ENCODE data around the gene CLEC16A.
"Not testable (repeated sequence)": the region's sequence is repeated elsewhere in the genome, so short reads cannot be mapped to it uniquely, and the experiment has no call there.

CLEC16A gene

DNA sequence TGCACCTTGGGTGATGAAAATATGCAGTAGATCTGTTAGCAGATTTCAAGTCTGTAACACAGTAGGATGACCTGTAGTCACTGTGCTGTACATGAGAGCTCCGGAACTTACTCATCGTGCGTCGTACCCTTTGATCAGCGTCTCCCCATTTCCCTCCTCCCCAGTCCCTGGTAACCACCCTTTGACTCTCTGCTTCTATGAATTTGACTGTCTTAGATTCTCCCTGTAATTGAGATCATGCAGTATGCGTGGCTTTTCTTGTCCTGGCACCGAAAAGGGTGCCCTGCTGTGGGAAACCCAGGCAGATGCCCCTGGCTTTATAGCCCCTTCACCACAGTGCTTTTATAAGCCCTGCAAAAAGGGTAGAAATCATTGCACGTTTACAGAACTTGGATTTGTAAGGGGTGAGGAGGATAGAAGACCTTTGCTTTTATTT is 20.5 kb downstream of the CLEC16A start:
- Histone ChIP-seq H3K36me3 (ENCODE audit: control insufficient read depth, low read length) (peaks cover 56% of the 10 kb centered on the region), H3K9me2 (replicated peaks; ENCODE audit: control insufficient read depth, low read length) (no peaks in the 10 kb centered on the region), H3K79me2 (ENCODE audit: control insufficient read depth, low read length) (peaks cover 3% of the 10 kb centered on the region), H3K27ac (ENCODE audit: low read depth, low read length) (no peak overlapping the region), H3K9me3 (ENCODE audit: control insufficient read depth, insufficient read depth, low read length) (no peaks in the 10 kb centered on the region), H4K20me1 (ENCODE audit: control insufficient read depth, insufficient read depth, low read depth, low read length) (peaks cover 10% of the 10 kb centered on the region), H3K4me1 (ENCODE audit: control insufficient read depth, low read length) (peaks cover 18% of the 10 kb centered on the region), H3K4me3 (ENCODE audit: low read length) (no peak overlapping the region), H3K4me2 (ENCODE audit: low read length) (no peak overlapping the region), H3K27me3 (ENCODE audit: control insufficient read depth, low read length) (no peaks in the 10 kb centered on the region), H3F3A (ENCODE audit: control insufficient read depth, insufficient read depth) (no peaks in the 10 kb centered on the region)
- TF ChIP-seq EZH2phosphoT487 (IDR thresholded peaks at IDR 0.05; ENCODE audit: borderline replicate concordance, low read length) = no peak
- TF ChIP-seq, protein P1, sequence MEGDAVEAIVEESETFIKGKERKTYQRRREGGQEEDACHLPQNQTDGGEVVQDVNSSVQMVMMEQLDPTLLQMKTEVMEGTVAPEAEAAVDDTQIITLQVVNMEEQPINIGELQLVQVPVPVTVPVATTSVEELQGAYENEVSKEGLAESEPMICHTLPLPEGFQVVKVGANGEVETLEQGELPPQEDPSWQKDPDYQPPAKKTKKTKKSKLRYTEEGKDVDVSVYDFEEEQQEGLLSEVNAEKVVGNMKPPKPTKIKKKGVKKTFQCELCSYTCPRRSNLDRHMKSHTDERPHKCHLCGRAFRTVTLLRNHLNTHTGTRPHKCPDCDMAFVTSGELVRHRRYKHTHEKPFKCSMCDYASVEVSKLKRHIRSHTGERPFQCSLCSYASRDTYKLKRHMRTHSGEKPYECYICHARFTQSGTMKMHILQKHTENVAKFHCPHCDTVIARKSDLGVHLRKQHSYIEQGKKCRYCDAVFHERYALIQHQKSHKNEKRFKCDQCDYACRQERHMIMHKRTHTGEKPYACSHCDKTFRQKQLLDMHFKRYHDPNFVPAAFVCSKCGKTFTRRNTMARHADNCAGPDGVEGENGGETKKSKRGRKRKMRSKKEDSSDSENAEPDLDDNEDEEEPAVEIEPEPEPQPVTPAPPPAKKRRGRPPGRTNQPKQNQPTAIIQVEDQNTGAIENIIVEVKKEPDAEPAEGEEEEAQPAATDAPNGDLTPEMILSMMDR (IDR thresholded peaks at IDR 0.05; ENCODE audit: low read depth, low read length, poor library complexity, severe bottlenecking) = no peak

DNA sequence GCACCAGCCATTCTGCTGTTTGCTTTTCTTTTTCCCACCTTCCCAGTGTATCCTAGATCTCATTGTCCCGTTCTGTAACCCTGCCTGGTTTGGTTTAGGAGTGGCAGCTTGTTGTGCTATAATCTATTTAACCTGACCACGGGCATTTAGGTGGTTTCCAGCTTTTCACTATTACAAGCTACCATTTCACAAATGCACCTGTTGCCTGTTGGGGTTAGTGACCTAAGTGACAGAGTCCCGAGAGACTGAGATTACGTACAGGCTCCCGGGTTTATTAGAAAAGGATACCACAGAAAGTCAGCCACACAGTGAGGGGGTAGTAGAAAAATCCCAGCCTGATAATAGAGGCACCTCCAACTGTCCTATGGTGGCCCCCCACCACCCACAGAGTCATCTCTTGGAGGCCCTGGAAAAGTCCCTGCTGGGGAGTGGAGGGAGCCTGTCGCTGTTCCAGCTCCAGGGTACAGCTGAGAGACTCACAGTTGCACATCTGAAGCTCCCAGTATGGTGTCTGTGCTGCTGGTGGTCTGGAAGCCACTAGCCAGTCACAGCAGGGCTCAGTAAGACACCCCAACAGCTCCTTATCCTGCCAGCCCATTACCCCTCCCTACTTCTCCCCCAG is 21.2 kb downstream of the CLEC16A start:
- no peaks in the 10 kb centered on the region for H3F3A ChIP-seq (ENCODE audit: control insufficient read depth, insufficient read depth)
- no peaks in the 10 kb centered on the region for H3K9me2 ChIP-seq (replicated peaks; ENCODE audit: control insufficient read depth, low read length)
- H3K27me3 ChIP-seq (ENCODE audit: control insufficient read depth, low read length) = no peaks in the 10 kb centered on the region
- H3K27ac ChIP-seq (ENCODE audit: low read depth, low read length) = no peak overlapping the region
- H3K9me3 ChIP-seq (ENCODE audit: control insufficient read depth, insufficient read depth, low read length) = no peaks in the 10 kb centered on the region
- H3K4me2 ChIP-seq (ENCODE audit: low read length) = no peak overlapping the region
- peaks cover 3% of the 10 kb centered on the region for H3K79me2 ChIP-seq (ENCODE audit: control insufficient read depth, low read length)
- TF ChIP-seq, protein P1 (IDR thresholded peaks at IDR 0.05; ENCODE audit: low read depth, low read length, poor library complexity, severe bottlenecking) = no peak
- TF ChIP-seq EZH2phosphoT487 (IDR thresholded peaks at IDR 0.05; ENCODE audit: borderline replicate concordance, low read length) = no peak
- H3K36me3 ChIP-seq (ENCODE audit: control insufficient read depth, low read length) = peaks cover 60% of the 10 kb centered on the region
- peaks cover 18% of the 10 kb centered on the region for H3K4me1 ChIP-seq (ENCODE audit: control insufficient read depth, low read length)
- H4K20me1 ChIP-seq (ENCODE audit: control insufficient read depth, insufficient read depth, low read depth, low read length) = peaks cover 10% of the 10 kb centered on the region
- no peak overlapping the region for H3K4me3 ChIP-seq (ENCODE audit: low read length)

DNA sequence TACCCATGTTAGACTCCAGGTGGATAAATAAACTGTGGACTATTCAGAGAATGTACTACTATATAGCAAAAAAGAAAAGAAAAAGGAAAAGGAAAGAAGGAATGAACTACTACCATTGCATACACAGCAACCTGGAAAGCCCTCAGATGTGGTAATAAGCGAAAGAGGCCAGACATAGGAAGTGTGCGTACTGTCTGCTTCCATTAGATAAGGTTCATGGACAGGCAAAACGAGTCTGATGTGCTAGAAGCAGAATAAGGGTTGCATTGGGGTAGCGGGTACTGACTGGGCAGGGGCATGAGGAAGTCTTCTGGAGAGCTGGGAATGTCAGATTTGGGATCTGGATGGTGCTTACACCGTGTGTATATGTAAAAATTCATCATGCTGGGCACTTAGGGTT is 21.8 kb downstream of the CLEC16A start:
- Histone ChIP-seq H3K27ac (ENCODE audit: low read depth, low read length) (no peak overlapping the region), H4K20me1 (ENCODE audit: control insufficient read depth, insufficient read depth, low read depth, low read length) (peaks cover 10% of the 10 kb centered on the region), H3F3A (ENCODE audit: control insufficient read depth, insufficient read depth) (no peaks in the 10 kb centered on the region), H3K9me3 (ENCODE audit: control insufficient read depth, insufficient read depth, low read length) (no peaks in the 10 kb centered on the region), H3K4me3 (ENCODE audit: low read length) (no peak overlapping the region), H3K79me2 (ENCODE audit: control insufficient read depth, low read length) (peaks cover 3% of the 10 kb centered on the region), H3K4me2 (ENCODE audit: low read length) (no peak overlapping the region), H3K9me2 (replicated peaks; ENCODE audit: control insufficient read depth, low read length) (no peaks in the 10 kb centered on the region), H3K36me3 (ENCODE audit: control insufficient read depth, low read length) (peaks cover 66% of the 10 kb centered on the region), H3K4me1 (ENCODE audit: control insufficient read depth, low read length) (peaks cover 18% of the 10 kb centered on the region), H3K27me3 (ENCODE audit: control insufficient read depth, low read length) (no peaks in the 10 kb centered on the region)
- TF ChIP-seq, protein P1 (IDR thresholded peaks at IDR 0.05; ENCODE audit: low read depth, low read length, poor library complexity, severe bottlenecking) = no peak
- TF ChIP-seq EZH2phosphoT487 (IDR thresholded peaks at IDR 0.05; ENCODE audit: borderline replicate concordance, low read length) = no peak

DNA sequence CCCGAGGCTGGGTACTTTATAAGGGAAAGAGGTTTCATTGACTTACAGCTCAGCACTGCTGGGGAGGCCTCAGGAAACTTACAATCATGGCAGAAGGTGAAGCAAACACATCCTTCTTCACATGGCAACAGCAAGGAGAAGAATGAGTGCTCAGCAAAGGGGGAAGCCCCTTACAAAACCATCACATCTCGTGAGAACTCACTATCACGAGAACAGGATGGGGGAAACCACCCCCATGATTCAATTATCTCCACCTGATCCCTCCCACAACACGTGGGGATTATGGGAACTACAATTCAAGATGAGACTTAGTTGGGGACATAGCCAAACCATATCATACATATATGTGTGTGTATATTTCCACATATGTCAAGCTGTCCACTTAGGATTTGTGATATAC is 22.2 kb downstream of the CLEC16A start:
- not testable (repeated sequence) for H3K4me3 ChIP-seq (ENCODE audit: low read length); H3K9me3 ChIP-seq (ENCODE audit: control insufficient read depth, insufficient read depth, low read length); H4K20me1 ChIP-seq (ENCODE audit: control insufficient read depth, insufficient read depth, low read depth, low read length); H3K4me2 ChIP-seq (ENCODE audit: low read length); H3F3A ChIP-seq (ENCODE audit: control insufficient read depth, insufficient read depth); H3K27me3 ChIP-seq (ENCODE audit: control insufficient read depth, low read length); H3K79me2 ChIP-seq (ENCODE audit: control insufficient read depth, low read length); H3K27ac ChIP-seq (ENCODE audit: low read depth, low read length); H3K9me2 ChIP-seq (replicated peaks; ENCODE audit: control insufficient read depth, low read length)
- Histone ChIP-seq H3K4me1 (ENCODE audit: control insufficient read depth, low read length) (peaks cover 18% of the 10 kb centered on the region), H3K36me3 (ENCODE audit: control insufficient read depth, low read length) (peaks cover 70% of the 10 kb centered on the region)
